Spinal cord (tissue), 10 donors: ENCODE data around the gene PDLIM1. TPM values are rescaled to one million over a fixed set of nuclear protein-coding genes. Genes with fewer than 3 reads are reported as not detected.

ENCODE experiments used
- DNase-seq, 6 donors: peaks; one replicate each; pipeline versions ENCODE4 v3.0.0 to v3.0.0-alpha.2; 2013 to 2015; ENCODE audit warnings: low spot score in 6 of 6, low read depth in 4 of 6
- H3K27ac ChIP-seq: one replicate; pipeline ENCODE4 v1.5.1; 2013; ENCODE audit warnings: low read depth, low read length, control low read depth
- H3K27me3 ChIP-seq: one replicate; pipeline ENCODE4 v1.6.1; 2013; ENCODE audit warnings: low read length; ENCODE audit not compliant: control insufficient read depth, insufficient read depth
- H3K36me3 ChIP-seq: one replicate; pipeline ENCODE4 v1.6.1; 2013; ENCODE audit warnings: low read length; ENCODE audit not compliant: control insufficient read depth, insufficient read depth
- H3K4me1 ChIP-seq: one replicate; pipeline ENCODE4 v1.6.1; 2013; ENCODE audit warnings: low read length; ENCODE audit not compliant: control insufficient read depth, insufficient read depth
- H3K4me3 ChIP-seq: one replicate; pipeline ENCODE4 v1.5.1; 2013; ENCODE audit warnings: low read depth, low read length, control low read depth
- H3K9me3 ChIP-seq: one replicate; pipeline ENCODE4 v1.6.1; 2013; ENCODE audit warnings: low read length; ENCODE audit not compliant: control insufficient read depth, insufficient read depth
- WGBS: methylation state at CpG from one replicate; pipeline ENCODE4 v1.1.5; 2013; ENCODE audit warnings: missing lambda C conversion rate; ENCODE audit not compliant: insufficient coverage; 5-methylcytosine and 5-hydroxymethylcytosine counted together
- polyA plus RNA-seq, 2 donors: library from polyadenylated mRNA; unstranded; fragments of 120-200 nt; gene quantifications; one replicate each; pipeline ENCODE4 v1.2.1, GENCODE V29; 2013; ENCODE audit not compliant: insufficient read length in 2 of 2
- total RNA-seq, 2 donors: library from RNA; depleted of rRNA in 1 of 2; stranded (reverse); fragments of 120-200 nt in 1 of 2; fragments of >200 nt in 1 of 2; gene quantifications; one replicate each; pipeline versions ENCODE4 v1.2.3 to v1.2.4, GENCODE V29; 2013 to 2014
- donor health status: healthy.

The PDLIM1 gene
- total and polyA plus RNA-seq, 4 donors, result 8.5 to 33.0 (median 20.4) TPM

DNA sequence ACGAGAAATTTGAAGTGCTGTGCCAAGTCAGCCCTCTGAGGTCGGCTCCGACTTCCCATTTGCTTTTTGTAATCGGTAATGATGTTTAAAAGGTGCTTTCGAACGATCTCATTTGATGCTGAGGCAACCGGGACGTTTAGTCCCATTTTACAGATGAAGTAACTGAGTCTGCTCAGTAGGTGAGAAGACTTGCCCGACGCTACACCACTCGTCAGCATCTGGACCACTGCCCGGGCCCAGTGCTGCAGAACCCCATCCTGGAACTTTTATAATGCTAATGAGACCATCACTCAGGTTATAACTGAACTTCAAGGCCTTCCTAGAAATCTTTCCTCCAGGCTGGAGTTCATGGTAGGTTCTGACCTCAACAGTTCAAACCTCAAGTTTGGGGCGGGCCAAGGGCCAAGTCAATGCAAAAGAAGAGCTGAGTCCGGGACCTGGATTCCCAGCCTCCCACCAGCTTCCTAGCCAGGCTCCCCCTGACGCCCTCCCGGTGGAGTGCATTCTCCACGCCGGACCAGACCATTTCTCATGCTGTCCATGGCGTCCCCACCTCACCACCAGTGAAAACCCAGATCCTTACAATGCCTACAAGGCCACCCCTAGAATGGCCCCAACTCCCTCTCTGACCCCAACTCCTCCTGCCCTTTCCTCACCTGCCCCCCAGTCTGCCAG is 699 bp upstream of the PDLIM1 start:
- WGBS, result 58% methylated on average over 10 of the region's 19 CpGs

DNA sequence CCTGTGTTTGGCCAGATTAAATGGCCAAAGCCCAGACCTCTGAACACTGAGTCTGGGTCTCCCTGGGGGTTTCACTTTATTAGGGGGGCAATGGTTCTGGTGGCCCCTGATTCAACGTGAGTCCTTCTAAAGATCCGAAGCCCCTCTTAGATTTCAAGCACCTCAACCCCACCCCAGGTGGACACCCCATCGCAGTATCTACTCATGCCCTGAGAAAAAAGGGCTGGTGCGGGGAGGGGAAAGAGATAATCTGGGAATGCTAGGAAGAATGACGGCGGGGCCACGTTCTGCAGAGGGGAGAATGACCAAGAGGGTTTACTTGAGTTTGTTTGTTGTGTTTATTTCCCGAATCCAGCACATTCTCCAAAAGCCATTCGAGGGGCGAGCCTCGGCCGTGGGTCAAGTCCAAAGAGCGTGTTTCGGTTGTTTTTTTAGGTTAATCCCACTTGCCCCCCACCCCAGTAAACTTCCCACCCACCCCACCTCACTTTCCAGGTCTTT is 832 bp downstream of the PDLIM1 start:
- DNase-seq, result no peak
- Histone ChIP-seq H3K9me3 (no peaks in the 10 kb centered on the region), H3K27ac (no peak overlapping the region), H3K4me3 (peak overlapping the region; percentile 45), H3K27me3 (peaks cover 29% of the 10 kb centered on the region), H3K36me3 (no peaks in the 10 kb centered on the region), H3K4me1 (peaks cover 16% of the 10 kb centered on the region)
- WGBS, result 7% methylated on average over 3 of the region's 14 CpGs

More for the DNA sequence above, 699 bp upstream of the PDLIM1 start:
- H3K4me1 ChIP-seq, result peaks cover 24% of the 10 kb centered on the region
- peak in 1 of 6 donors; percentile 12 for DNase-seq
- no peaks in the 10 kb centered on the region for H3K36me3 ChIP-seq
- no peak overlapping the region for H3K4me3 ChIP-seq
- H3K27me3 ChIP-seq, result peaks cover 39% of the 10 kb centered on the region
- no peaks in the 10 kb centered on the region for H3K9me3 ChIP-seq
- no peak overlapping the region for H3K27ac ChIP-seq

DNA sequence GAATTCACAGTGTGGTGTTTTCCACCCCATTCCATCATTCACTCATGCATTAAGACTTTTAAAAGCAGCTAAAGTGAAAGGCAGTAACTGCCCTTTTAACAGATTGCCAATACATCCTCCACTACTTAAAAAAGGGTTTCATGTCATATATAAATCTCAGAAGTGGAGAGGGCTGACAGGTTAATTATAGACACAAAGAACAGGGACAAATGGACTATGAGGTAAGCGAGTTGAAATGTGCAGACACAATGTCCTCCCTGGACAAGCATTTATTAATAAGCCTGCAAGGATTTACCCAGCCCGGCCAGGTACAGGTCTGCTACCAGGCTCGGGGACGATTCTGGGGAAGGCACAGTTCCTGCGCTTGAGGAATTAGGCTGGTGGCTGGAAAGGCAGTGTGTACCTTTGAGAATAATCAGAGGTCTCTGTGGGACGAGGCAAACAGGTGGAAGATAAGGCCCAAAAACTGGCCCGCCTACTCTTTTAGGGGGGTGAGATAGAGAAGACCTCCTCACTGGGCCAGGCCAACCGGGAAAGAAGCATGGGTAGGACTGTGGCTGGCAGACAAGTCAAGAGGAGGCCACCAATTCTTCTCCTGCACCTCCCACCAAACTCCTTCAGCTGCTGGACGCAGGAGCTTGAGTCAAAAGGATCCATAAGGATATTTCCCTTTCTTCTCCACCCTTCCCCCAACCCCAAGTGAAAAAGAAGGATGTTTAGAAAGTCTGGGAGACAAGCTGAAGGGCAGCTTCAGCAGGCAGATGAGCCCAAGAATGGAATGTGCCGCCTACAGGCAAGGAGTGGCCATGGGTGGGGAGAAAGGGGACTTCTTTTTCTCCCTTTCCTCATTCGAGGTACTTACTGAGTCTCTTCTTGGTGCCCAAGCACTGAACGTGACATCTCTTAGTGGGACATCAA is 1.5 kb downstream of the PDLIM1 start:
- Histone ChIP-seq H3K27me3 (peaks cover 29% of the 10 kb centered on the region), H3K27ac (no peak overlapping the region), H3K9me3 (no peaks in the 10 kb centered on the region), H3K4me1 (peaks cover 14% of the 10 kb centered on the region), H3K4me3 (no peak overlapping the region), H3K36me3 (no peaks in the 10 kb centered on the region)
- peak in 1 of 6 donors; percentile 44 for DNase-seq
- WGBS, result 85% methylated on average over 4 of the region's 12 CpGs

DNA sequence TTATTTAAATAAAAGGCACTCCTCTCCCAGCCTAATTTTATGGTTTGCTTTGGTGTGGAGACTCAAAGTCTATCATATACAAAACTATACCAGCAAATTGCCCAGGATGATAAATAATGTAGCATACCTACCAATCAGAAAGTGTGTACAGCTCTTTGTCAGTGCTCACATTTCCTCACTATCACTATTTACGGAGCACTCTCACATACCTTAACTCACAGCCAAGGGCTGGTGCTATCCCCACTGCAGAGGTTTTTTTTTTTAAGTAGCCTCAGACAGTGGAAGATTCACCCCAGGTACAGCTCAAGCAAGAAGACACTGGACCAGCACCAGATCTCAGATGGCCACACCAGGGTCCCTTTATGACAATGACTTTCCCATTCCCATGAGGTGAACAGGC is 2.5 kb downstream of the PDLIM1 start:
- Histone ChIP-seq H3K4me3 (no peak overlapping the region), H3K27ac (no peak overlapping the region), H3K27me3 (peaks cover 29% of the 10 kb centered on the region)

DNA sequence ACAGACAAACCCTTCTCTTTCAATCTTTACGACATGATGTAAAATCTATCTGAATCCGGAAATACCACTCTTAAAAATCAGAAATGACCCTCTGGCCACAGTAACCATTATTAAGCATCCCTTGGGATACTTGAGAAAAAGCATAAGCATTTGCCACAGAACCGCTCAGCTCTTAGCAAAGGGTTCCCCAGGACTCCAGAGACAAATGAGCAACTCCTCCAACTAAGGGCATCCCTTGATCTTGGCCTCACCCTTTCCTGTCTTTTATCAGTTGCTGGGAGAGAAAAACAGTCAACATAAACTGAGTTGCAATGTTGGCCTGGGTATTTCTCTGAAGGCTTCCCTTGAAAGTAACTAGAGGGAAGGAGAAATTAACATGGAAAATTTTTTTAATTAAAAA is 3.5 kb downstream of the PDLIM1 start:
- Histone ChIP-seq H3K27ac (no peak overlapping the region), H3K36me3 (no peaks in the 10 kb centered on the region), H3K4me1 (peaks cover 14% of the 10 kb centered on the region), H3K4me3 (no peak overlapping the region), H3K27me3 (peaks cover 29% of the 10 kb centered on the region), H3K9me3 (no peaks in the 10 kb centered on the region)
- peak in 1 of 6 donors; percentile 32 for DNase-seq
- WGBS, result 91% methylated on average over 2 of the region's 3 CpGs

More for the DNA sequence above, 2.5 kb downstream of the PDLIM1 start:
- no peak for DNase-seq
- H3K36me3 ChIP-seq, result no peaks in the 10 kb centered on the region
- 57% methylated on average over 1 of the region's 1 CpG for WGBS
- H3K4me1 ChIP-seq, result peaks cover 14% of the 10 kb centered on the region
- H3K9me3 ChIP-seq, result no peaks in the 10 kb centered on the region

DNA sequence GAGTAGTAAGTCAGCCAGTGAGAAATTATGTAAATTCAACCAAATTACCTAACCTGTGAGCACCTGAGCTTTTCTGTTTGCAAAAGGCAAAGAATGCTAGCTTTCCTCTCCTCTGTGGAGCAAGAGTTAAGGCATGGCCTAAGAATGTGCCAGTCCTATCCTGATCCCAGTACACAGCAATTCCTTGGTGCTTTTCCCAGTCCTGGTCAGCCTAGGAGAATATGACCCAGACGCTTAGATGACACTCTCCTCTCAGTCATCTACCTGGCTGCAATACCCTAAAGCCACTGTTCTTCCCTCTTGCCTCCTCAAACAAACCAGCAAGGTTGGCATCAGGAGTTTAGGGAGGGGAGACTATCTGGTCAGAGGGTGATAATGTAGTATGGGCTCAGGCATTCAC is 4.1 kb downstream of the PDLIM1 start:
- no peak for DNase-seq
- Histone ChIP-seq H3K36me3 (no peaks in the 10 kb centered on the region), H3K4me1 (peaks cover 14% of the 10 kb centered on the region), H3K27ac (no peak overlapping the region), H3K4me3 (no peak overlapping the region), H3K9me3 (no peaks in the 10 kb centered on the region), H3K27me3 (peaks cover 28% of the 10 kb centered on the region)
- 71% methylated on average over 1 of the region's 1 CpG for WGBS

DNA sequence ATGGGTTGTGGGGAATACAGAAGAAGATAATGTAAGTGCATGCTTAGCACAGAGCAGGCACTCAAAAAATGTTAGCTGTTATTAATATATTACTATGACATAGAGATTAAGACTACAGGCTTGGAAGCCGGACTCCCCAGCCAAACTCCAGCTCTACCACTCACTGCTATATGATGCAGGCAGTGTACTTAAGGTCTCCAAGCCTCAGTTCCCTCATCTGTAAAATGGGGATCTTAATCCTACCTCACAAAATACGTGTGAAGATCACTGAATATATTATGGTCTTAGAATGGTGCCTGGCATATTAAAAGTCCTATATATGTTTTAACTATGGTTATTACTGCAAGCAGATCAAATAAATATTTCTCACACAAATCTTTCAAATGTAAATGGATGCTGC is 5.2 kb downstream of the PDLIM1 start:
- no peak overlapping the region for H3K27ac ChIP-seq
- peaks cover 18% of the 10 kb centered on the region for H3K27me3 ChIP-seq
- DNase-seq, result no peak
- H3K36me3 ChIP-seq, result no peaks in the 10 kb centered on the region
- no peak overlapping the region for H3K4me3 ChIP-seq
- no peaks in the 10 kb centered on the region for H3K9me3 ChIP-seq
- no CpG with 5 or more reads among the region's 2 CpGs for WGBS
- peaks cover 8% of the 10 kb centered on the region for H3K4me1 ChIP-seq

DNA sequence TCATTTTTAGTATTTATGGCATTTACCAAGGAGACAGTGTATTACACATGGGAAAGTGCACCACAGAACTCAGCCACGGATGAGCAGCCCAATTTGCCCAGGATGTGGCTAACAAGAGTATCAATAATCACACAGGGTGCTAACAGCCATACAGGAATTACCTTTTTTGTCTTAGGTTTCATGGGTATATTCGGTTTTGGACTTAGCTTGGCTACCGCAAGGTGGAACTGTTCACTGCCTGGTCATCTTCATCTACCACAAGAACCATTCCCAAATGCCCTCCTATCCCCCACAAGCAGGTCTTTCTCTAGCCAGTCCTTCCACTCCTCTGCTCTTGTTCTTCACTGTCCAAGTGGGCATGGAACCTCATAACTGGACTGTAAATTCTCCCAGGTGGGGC is 6.0 kb downstream of the PDLIM1 start:
- Histone ChIP-seq H3K27ac (no peak overlapping the region), H3K36me3 (no peaks in the 10 kb centered on the region), H3K27me3 (peaks cover 11% of the 10 kb centered on the region), H3K4me1 (peaks cover under 1% of the 10 kb centered on the region), H3K9me3 (no peaks in the 10 kb centered on the region), H3K4me3 (no peak overlapping the region)
- no peak for DNase-seq
- WGBS, result 96% methylated on average over 3 of the region's 3 CpGs

DNA sequence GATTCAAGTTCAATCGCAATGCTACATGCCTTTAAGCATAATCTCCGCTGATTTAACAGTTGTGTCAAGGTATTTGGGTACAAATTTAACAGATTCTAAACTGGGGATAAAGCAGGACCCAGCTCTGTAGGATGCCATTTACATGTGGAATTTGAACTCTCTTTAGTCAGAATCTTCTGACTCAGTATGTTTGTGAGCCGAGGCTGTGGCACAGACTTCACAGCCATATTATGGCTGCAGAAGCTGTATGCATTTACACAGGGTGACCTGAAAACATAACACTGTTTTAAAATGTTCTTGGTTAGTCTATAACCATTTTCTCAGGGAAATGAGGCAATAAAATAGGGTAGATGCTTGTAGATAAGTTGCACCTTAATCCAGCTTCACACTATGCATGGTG is 8.7 kb downstream of the PDLIM1 start:
- H3K9me3 ChIP-seq, result no peaks in the 10 kb centered on the region
- no peaks in the 10 kb centered on the region for H3K36me3 ChIP-seq
- H3K4me3 ChIP-seq, result no peak overlapping the region
- WGBS, result 80% methylated on average over 1 of the region's 3 CpGs
- no peaks in the 10 kb centered on the region for H3K27me3 ChIP-seq
- H3K27ac ChIP-seq, result no peak overlapping the region
- H3K4me1 ChIP-seq, result no peaks in the 10 kb centered on the region
- DNase-seq, result no peak
